K562 (cell line): Measurements from ENCODE around the gene MCFD2. TPM values are rescaled to one million over a fixed set of nuclear protein-coding genes. Genes with fewer than 3 reads are reported as not detected.
A peak's percentile ranks its signal among the peaks of the same experiment; 100 is the strongest.

ENCODE experiments used
- ATAC-seq: fragments of 200-7000 bp; cut with Tn5 transposase; 3 replicates; pipeline ENCODE4 v1.9.1; 2020; ENCODE audit warnings: moderate library complexity
- BruUV-seq: library from RNA; stranded (reverse); fragments of 400-500 nt; replicated peaks from 2 replicates; lab custom pipeline; 2021; lab: Mats Ljungman, UMichigan
- CTCF ChIA-PET: fragments of 300-600 bp; formaldehyde crosslinking; extraction: SDS; loops from one replicate; lab custom pipeline; 2021; ENCODE audit warnings: low intra/inter-chr PET ratio; lab: Yijun Ruan, JAX
- POLR2A ChIA-PET: fragments of 300-600, 350-650 bp; sonication (Branson Sonifier 250); formaldehyde crosslinking; extraction: SDS; loops from one replicate; lab custom pipeline; 2021; ENCODE audit warnings: antibody characterized with exemption, inconsistent platforms; lab: Yijun Ruan, JAX
- DNase-seq, 4 experiments: peaks; one replicate each; pipeline versions ENCODE4 v3.0.0 to v3.0.0-alpha.2; 2011 to 2018; ENCODE audit warnings: low spot score in 3 of 4, mixed read lengths in 3 of 4; ENCODE audit errors: extremely low read depth in 1 of 4
- FAIRE-seq: peaks from 2 replicates; lab custom pipeline; 2011; peaks lifted over from hg19 to GRCh38; lab: Jason Lieb, UNC
- H2AFZ ChIP-seq: 2 replicates; pipeline ENCODE4 v1.6.0; 2011; ENCODE audit warnings: low read depth, low read length, control low read depth, inconsistent platforms
- H3K27ac ChIP-seq: fragments of 200-600 bp; 3 replicates; pipeline ENCODE4 v1.8.0; 2011; ENCODE audit warnings: low read depth, mild to moderate bottlenecking, control low read depth, inconsistent platforms, low read length, moderate library complexity, mixed read lengths; ENCODE audit errors: extremely low read depth
- H3K27me3 ChIP-seq, 2 experiments: fragments of 300-600 bp in 1 of 2; 2 replicates in 1 of 2; 3 replicates in 1 of 2; pipeline versions ENCODE4 v1.6.0 to v1.8.0; 2011; ENCODE audit warnings: inconsistent platforms in 2 of 2, low read length in 2 of 2, mild to moderate bottlenecking in 1 of 2, mixed read lengths in 1 of 2, moderate library complexity in 1 of 2; ENCODE audit not compliant: control insufficient read depth in 2 of 2, insufficient read depth in 2 of 2
- H3K36me3 ChIP-seq: fragments of 300-600 bp; 3 replicates; pipeline ENCODE4 v1.8.0; 2011; ENCODE audit warnings: mild to moderate bottlenecking, low read length, inconsistent platforms; ENCODE audit not compliant: control insufficient read depth, insufficient read depth
- H3K4me1 ChIP-seq, 2 experiments: fragments of 200-600 bp in 1 of 2; replicated peaks in 1 of 2; 2 replicates in 1 of 2; 3 replicates in 1 of 2; pipeline versions ENCODE4 v1.5.1 to v1.8.0; 2011; ENCODE audit warnings: inconsistent platforms in 2 of 2, low read length in 2 of 2, mild to moderate bottlenecking in 1 of 2, mixed read lengths in 1 of 2, moderate library complexity in 1 of 2; ENCODE audit not compliant: control insufficient read depth in 2 of 2, insufficient read depth in 2 of 2
- H3K4me2 ChIP-seq: 2 replicates; pipeline ENCODE4 v1.6.1; 2011; ENCODE audit warnings: low read length, control low read depth, inconsistent platforms, mixed read lengths; ENCODE audit not compliant: insufficient read depth
- H3K4me3 ChIP-seq: fragments of 200-600 bp; sonication (generic), shearing (Covaris generic); 2 replicates; pipeline ENCODE4 v1.5.1; 2016; ENCODE audit warnings: control low read depth, inconsistent platforms
- H3K79me2 ChIP-seq: fragments of 200-600 bp; 3 replicates; pipeline ENCODE4 v1.8.0; 2011; ENCODE audit warnings: low read length, inconsistent platforms; ENCODE audit not compliant: control insufficient read depth, insufficient read depth
- H3K9ac ChIP-seq, 2 experiments: 2 replicates each; pipeline versions ENCODE4 v1.6.0 to v1.6.1; 2011; ENCODE audit warnings: low read depth in 2 of 2, low read length in 2 of 2, control low read depth in 1 of 2, inconsistent platforms in 1 of 2, mild to moderate bottlenecking in 1 of 2, mixed read lengths in 1 of 2; ENCODE audit not compliant: insufficient read depth in 1 of 2
- H3K9me1 ChIP-seq: one replicate; pipeline ENCODE4 v1.6.0; 2011; ENCODE audit warnings: inconsistent platforms, mild to moderate bottlenecking, low read length, moderate library complexity; ENCODE audit not compliant: control insufficient read depth, insufficient read depth
- H3K9me3 ChIP-seq: replicated peaks from 2 replicates; pipeline ENCODE4 v1.5.1; 2011; ENCODE audit warnings: low read depth, low read length, inconsistent platforms; ENCODE audit not compliant: control insufficient read depth, insufficient read depth
- H4K20me1 ChIP-seq: replicated peaks from 2 replicates; pipeline ENCODE4 v1.6.1; 2011; ENCODE audit warnings: low read length, inconsistent platforms, mixed read lengths; ENCODE audit not compliant: control insufficient read depth, insufficient read depth
- EHMT2 ChIP-seq: fragments of 450-650 bp; IDR thresholded peaks from 2 replicates; pipeline ENCODE4 v1.6.1; 2018; ENCODE audit warnings: antibody characterized with exemption
- SMAD2 ChIP-seq: fragments of 150-350 bp; IDR thresholded peaks from 2 replicates; pipeline ENCODE4 v1.6.1; 2014; ENCODE audit warnings: low read depth, mild to moderate bottlenecking, low read length
- TAF15 ChIP-seq: fragments of 200-400 bp; formaldehyde crosslinking; IDR thresholded peaks from 2 replicates; pipeline ENCODE4 v1.6.1; 2017; ENCODE audit warnings: mild to moderate bottlenecking, low read depth, low read length, moderate library complexity
- ZNF354B ChIP-seq: fragments of 250-450 bp; sonication (Bioruptor Pico); IDR thresholded peaks from 2 replicates; pipeline ENCODE4 v1.4.0; 2020
- in situ Hi-C: fragments of 300-500 bp; cut with MboI; formaldehyde crosslinking; loops from 4 replicates; pipeline ENCODE4 v1.15.0; 2018; ENCODE audit warnings: inconsistent platforms, mixed read lengths
- intact Hi-C: fragments of 100-400 bp; cut with micrococcal nuclease; formaldehyde crosslinking; loops from 2 replicates; pipeline ENCODE4 v1.14.2; 2022
- polyA plus RNA-seq, 8 experiments: library from polyadenylated mRNA; depleted of rRNA in 4 of 8; stranded (reverse) in 5 of 8; unstranded in 3 of 8; fragments of >200 nt; fragmentation: Nextera tagmentation in 2 of 8; fragmentation: Illumina TruSeq in 1 of 8; extraction: Ambion mirVana in 2 of 8; extraction: Trizol in 1 of 8; gene quantifications; 2 replicates each; pipeline versions ENCODE4 v1.2.1 to v1.2.3, GENCODE V29; 2011 to 2014; ENCODE audit warnings: inconsistent platforms in 1 of 8, missing spikeins in 1 of 8
- total RNA-seq, 7 experiments: library from RNA; depleted of rRNA in 6 of 7; stranded (reverse); fragments of >200 nt in 6 of 7; fragmentation: Illumina TruSeq in 2 of 7; extraction: Trizol in 2 of 7; gene quantifications; 2 replicates each; pipeline versions ENCODE4 v1.2.1 to v1.2.3, GENCODE V29; 2011 to 2021; ENCODE audit warnings: low replicate concordance in 1 of 7
- TF ChIP-seq, protein P1 (sequence below): sonication (generic); formaldehyde crosslinking; IDR thresholded peaks from 2 replicates; pipeline ENCODE4 v1.4.0; 2020; ENCODE audit warnings: mild to moderate bottlenecking, missing genetic modification reagents

MCFD2 gene
- total and polyA plus RNA-seq, 9 of the 15 experiments (the other 6 are each of a cell fraction or from before 2014, with no cell fraction given), result 78.6 to 237 (median 123) TPM

DNA sequence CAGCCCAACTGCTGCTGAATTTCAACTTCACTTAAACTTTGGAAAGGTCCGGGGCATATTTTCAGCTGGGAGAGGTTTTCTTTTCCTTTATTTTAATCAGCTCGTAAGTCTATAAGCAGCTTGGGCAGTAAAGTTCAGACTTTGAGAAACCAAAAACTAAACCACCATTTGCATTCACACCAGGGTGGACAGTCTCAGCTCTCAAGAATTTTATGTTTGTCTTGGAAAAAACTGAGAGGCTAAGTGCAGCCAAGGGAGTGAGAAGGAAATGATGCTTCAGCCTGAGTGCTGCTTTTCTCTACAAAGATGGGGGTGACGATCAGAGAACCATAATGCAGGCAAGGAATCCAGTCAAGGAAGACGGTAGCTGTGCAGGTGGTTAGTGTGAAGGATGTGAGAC is 30.2 kb downstream of the MCFD2 start (continued):
- TF ChIP-seq, protein P1, sequence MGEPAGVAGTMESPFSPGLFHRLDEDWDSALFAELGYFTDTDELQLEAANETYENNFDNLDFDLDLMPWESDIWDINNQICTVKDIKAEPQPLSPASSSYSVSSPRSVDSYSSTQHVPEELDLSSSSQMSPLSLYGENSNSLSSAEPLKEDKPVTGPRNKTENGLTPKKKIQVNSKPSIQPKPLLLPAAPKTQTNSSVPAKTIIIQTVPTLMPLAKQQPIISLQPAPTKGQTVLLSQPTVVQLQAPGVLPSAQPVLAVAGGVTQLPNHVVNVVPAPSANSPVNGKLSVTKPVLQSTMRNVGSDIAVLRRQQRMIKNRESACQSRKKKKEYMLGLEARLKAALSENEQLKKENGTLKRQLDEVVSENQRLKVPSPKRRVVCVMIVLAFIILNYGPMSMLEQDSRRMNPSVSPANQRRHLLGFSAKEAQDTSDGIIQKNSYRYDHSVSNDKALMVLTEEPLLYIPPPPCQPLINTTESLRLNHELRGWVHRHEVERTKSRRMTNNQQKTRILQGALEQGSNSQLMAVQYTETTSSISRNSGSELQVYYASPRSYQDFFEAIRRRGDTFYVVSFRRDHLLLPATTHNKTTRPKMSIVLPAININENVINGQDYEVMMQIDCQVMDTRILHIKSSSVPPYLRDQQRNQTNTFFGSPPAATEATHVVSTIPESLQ (CRISPR knock-in tag), result no peak
- no peak for TF ChIP-seq ZNF354B (CRISPR knock-in tag)

DNA sequence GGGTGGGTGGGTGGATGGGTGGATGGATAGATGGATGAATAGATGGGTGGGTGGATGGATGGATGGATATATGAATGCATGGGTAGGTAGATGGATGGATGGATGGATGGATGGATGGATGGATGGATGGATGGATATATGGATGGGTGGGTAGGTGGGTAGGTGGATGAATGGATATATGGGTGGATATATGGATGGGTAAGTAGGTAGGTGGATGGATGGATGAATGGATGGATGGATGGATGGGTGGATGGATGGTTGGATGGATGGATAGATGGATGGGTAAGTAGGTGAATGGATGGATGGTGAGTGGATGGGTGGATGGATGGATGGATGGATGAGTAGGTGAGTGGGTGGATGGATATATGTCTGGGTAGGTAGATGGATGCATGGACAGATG is 36.1 kb downstream of the MCFD2 start:
- Histone ChIP-seq H3K9ac (no peak overlapping the region), H3K4me2 (no peak overlapping the region), H3K27ac (no peak overlapping the region), H3K79me2 (no peaks in the 10 kb centered on the region), H4K20me1 (no peaks in the 10 kb centered on the region; the same call in 1 of the 2 replicates), H2AFZ (no peak overlapping the region), H3K4me3 (no peak overlapping the region), H3K4me1 (peaks cover 6 to 7% of the 10 kb centered on the region in 2 experiments; a peak in 4 of 5 replicates), H3K36me3 (no peaks in the 10 kb centered on the region; the same call in 2 of the 3 replicates), H3K9me3 (no peaks in the 10 kb centered on the region), H3K9me1 (no peaks in the 10 kb centered on the region), H3K27me3 (peaks cover 0 to 41% of the 10 kb centered on the region in 2 experiments)
- intact Hi-C loops (no loop called here), in situ Hi-C loops (no loop called here)
- no peak for DNase-seq
- TF ChIP-seq EHMT2 (peak; percentile 54; the same call in 1 of the 2 replicates), TAF15 (no peak), SMAD2 (no peak)
- FAIRE-seq, result no peak
- BruUV-seq, result no TSS peak
- ChIA-PET CTCF (no interaction called here), POLR2A (no interaction called here)
- ATAC-seq, result no peak
